ENCODE data around the gene INHA. TPM values are rescaled to one million over a fixed set of nuclear protein-coding genes. Genes with fewer than 3 reads are reported as not detected.
A peak's percentile ranks its signal among the peaks of the same experiment; 100 is the strongest.

INHA gene
- total RNA-seq, 1 experiment from 2014 or later = 0.80 TPM

DNA sequence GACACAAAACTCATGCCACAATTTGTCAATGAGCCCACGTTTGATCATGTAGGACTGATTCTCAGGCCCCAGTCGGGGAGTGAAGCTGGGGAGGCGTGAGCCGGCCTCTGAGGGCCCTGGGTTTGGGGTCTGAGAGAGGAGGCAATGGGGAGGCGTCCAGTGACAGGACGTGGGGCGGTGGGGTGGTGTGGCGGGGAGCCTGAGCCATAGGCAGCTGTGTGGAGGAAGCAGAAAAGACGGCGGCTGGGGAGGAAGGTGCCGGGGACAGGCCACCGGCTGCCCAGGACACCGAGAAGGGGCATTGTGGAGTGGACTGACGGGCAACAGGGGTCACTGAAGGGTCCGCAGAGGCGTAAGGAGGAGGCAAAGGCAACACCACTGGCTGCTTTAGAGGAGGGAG lies 35.7 kb upstream of the INHA start:
- H3K36me3 Mint-ChIP-seq (ENCODE audit: insufficient read depth, unreplicated experiment) = peaks cover 40% of the 10 kb centered on the region
- BruUV-seq (replicated peaks) = no TSS peak
- no peak for DNase-seq
- intact Hi-C loops (cut with micrococcal nuclease; ENCODE audit: unreplicated experiment) = no loop called here
- H3K27me3 Mint-ChIP-seq (ENCODE audit: unreplicated experiment) = peaks cover 27% of the 10 kb centered on the region
- CTCF ChIA-PET = interaction anchor here (1.3 kb wide), 1 partner anchor 9 kb away, joined by 3 read pairs; no protein-coding TSS in a partner anchor
- H3K4me3 Mint-ChIP-seq (ENCODE audit: low read depth, unreplicated experiment) = no peak overlapping the region
- no peaks in the 10 kb centered on the region for H3K9me3 Mint-ChIP-seq (ENCODE audit: low read depth, unreplicated experiment)
- H3K27ac Mint-ChIP-seq (ENCODE audit: unreplicated experiment) = peak overlapping the region; percentile 70
- peaks cover 19% of the 10 kb centered on the region for H3K4me1 Mint-ChIP-seq (ENCODE audit: low read depth, unreplicated experiment)
- TF ChIP-seq, protein P1, sequence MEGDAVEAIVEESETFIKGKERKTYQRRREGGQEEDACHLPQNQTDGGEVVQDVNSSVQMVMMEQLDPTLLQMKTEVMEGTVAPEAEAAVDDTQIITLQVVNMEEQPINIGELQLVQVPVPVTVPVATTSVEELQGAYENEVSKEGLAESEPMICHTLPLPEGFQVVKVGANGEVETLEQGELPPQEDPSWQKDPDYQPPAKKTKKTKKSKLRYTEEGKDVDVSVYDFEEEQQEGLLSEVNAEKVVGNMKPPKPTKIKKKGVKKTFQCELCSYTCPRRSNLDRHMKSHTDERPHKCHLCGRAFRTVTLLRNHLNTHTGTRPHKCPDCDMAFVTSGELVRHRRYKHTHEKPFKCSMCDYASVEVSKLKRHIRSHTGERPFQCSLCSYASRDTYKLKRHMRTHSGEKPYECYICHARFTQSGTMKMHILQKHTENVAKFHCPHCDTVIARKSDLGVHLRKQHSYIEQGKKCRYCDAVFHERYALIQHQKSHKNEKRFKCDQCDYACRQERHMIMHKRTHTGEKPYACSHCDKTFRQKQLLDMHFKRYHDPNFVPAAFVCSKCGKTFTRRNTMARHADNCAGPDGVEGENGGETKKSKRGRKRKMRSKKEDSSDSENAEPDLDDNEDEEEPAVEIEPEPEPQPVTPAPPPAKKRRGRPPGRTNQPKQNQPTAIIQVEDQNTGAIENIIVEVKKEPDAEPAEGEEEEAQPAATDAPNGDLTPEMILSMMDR (IDR thresholded peaks at IDR 0.05; ENCODE audit: unreplicated experiment) = no peak

DNA sequence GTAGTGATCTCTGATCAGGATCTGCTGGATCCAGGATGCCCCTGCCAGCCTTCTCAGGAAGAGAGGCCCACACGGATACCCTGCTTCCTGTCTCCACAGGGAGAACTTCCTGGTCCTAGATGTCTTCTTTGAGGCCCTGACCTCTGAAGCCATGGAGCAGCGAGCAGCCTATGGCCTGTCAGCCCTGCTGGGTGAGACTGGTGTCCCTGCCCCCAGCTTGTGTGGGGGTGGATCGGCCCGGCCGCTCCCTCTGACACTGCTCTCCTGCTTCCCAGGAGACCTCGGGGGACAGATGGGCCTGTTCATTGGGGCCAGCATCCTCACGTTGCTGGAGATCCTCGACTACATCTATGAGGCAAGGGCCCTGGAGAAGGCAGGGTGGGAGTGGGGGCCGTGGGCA lies 35.1 kb upstream of the INHA start:
- CTCF ChIA-PET = interaction anchor here (0.5 to 1.3 kb wide), 7 partner anchors 9 to 152 kb away, joined by 3 to 8 read pairs (median 5); no protein-coding TSS in a partner anchor
- intact Hi-C loops (cut with micrococcal nuclease; ENCODE audit: unreplicated experiment) = no loop called here
- BruUV-seq (replicated peaks) = no TSS peak

DNA sequence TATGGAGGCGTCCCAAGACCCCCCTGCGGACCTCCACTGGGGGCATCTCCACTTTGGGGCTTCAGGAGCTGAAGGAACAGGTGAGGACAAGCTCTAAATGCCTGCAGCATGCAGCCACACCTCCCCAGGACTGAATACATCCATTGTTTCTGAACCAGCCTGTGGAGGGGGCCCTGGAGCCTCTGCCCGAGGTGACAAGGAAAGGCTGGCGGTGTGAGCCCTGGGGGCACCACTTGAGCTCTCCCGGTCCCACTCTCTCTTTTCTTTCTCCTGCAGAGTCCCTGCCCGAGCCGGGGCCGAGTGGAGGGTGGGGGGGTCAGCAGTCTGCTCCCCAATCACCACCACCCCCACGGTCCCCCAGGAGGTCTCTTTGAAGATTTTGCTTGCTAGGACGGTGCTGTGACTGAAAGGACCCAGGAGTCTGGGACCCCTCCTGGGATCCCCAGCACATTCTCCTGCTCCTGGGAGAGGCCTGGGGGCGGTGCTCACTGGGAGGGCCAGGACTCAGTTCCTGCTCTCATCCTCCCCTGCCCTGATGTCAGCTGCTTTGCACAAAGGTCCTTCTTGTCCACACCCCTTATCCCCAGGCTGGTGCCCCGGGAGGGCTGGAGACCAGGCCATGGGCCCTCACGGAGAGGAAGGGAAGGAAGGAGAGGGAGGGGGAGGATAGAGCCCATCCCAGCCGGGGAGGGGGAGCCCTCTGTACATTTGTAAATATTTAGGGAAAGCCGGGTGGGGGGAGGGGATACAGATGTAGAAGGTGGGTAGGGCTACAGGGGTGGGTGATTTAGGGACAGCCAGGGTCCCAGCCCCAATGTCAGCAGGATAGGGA lies 34.2 kb upstream of the INHA start:
- Mint-ChIP-seq H3K9me3 (ENCODE audit: low read depth, unreplicated experiment) (no peaks in the 10 kb centered on the region), H3K4me3 (ENCODE audit: low read depth, unreplicated experiment) (no peak overlapping the region), H3K27ac (ENCODE audit: unreplicated experiment) (peak overlapping the region; percentile 53), H3K4me1 (ENCODE audit: low read depth, unreplicated experiment) (peaks cover 27% of the 10 kb centered on the region), H3K27me3 (ENCODE audit: unreplicated experiment) (peaks cover 13% of the 10 kb centered on the region), H3K36me3 (ENCODE audit: insufficient read depth, unreplicated experiment) (peaks cover 54% of the 10 kb centered on the region)
- CTCF ChIA-PET = interaction anchor here (0.5 to 1.3 kb wide), 8 partner anchors 10 to 565 kb away, joined by 3 to 8 read pairs (median 5); no protein-coding TSS in a partner anchor
- TF ChIP-seq, protein P1 (IDR thresholded peaks at IDR 0.05; ENCODE audit: unreplicated experiment) = peak; percentile 19
- DNase-seq = peak; percentile 69
- intact Hi-C loops (cut with micrococcal nuclease; ENCODE audit: unreplicated experiment) = no loop called here
- BruUV-seq (replicated peaks) = no TSS peak

More for the DNA sequence above, 35.1 kb upstream of the INHA start:
- Mint-ChIP-seq H3K27ac (ENCODE audit: unreplicated experiment) (peak overlapping the region; percentile 70), H3K4me1 (ENCODE audit: low read depth, unreplicated experiment) (peaks cover 24% of the 10 kb centered on the region), H3K36me3 (ENCODE audit: insufficient read depth, unreplicated experiment) (peaks cover 45% of the 10 kb centered on the region), H3K4me3 (ENCODE audit: low read depth, unreplicated experiment) (no peak overlapping the region), H3K9me3 (ENCODE audit: low read depth, unreplicated experiment) (no peaks in the 10 kb centered on the region), H3K27me3 (ENCODE audit: unreplicated experiment) (peaks cover 22% of the 10 kb centered on the region)
- DNase-seq = no peak
- TF ChIP-seq, protein P1 (IDR thresholded peaks at IDR 0.05; ENCODE audit: unreplicated experiment) = no peak

DNA sequence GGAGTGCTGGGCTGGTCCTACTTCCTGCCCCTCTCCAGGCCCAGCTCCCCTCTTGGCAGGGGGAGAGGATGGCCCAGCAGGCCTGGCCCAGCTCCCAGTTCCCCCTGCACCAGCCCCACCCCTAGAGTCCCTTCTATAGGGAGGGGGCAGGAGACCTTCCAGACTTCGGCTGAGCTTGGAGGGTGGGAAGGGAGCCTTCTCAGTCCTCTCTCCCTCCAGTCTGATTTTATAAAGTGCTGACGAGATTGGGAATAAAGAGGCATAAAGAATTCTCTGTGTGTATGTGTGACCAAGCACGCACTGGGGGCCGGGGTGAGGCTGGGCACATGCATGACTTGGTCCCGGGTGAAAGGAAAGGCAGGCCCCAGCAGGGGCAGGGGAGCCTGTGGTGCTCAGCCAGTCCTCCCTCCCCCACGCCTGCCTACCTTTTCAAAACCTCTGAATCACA lies 33.6 kb upstream of the INHA start:
- DNase-seq = no peak
- CTCF ChIA-PET = interaction anchor here (0.6 to 1.7 kb wide), 3 partner anchors 9 to 565 kb away, joined by 4 to 5 read pairs (median 5); no protein-coding TSS in a partner anchor
- BruUV-seq (replicated peaks) = no TSS peak
- intact Hi-C loops (cut with micrococcal nuclease; ENCODE audit: unreplicated experiment) = no loop called here
- no peak overlapping the region for H3K27ac Mint-ChIP-seq (ENCODE audit: unreplicated experiment)
- peaks cover 60% of the 10 kb centered on the region for H3K36me3 Mint-ChIP-seq (ENCODE audit: insufficient read depth, unreplicated experiment)
- peaks cover 6% of the 10 kb centered on the region for H3K27me3 Mint-ChIP-seq (ENCODE audit: unreplicated experiment)
- H3K9me3 Mint-ChIP-seq (ENCODE audit: low read depth, unreplicated experiment) = no peaks in the 10 kb centered on the region
- no peak overlapping the region for H3K4me3 Mint-ChIP-seq (ENCODE audit: low read depth, unreplicated experiment)
- peaks cover 27% of the 10 kb centered on the region for H3K4me1 Mint-ChIP-seq (ENCODE audit: low read depth, unreplicated experiment)
- TF ChIP-seq, protein P1 (IDR thresholded peaks at IDR 0.05; ENCODE audit: unreplicated experiment) = no peak
